Suprapubic skin (tissue), 4 donors: ENCODE results near the gene NDUFS7. TPM values are rescaled to one million over a fixed set of nuclear protein-coding genes. Genes with fewer than 3 reads are reported as not detected.
A peak's percentile ranks its signal among the peaks of the same experiment; 100 is the strongest.

Experiments
- DNase-seq, 2 donors: peaks; one replicate each; pipeline ENCODE4 v3.0.0-alpha.2; 2019; ENCODE audit warnings: low spot score in 2 of 2
- H3K27ac ChIP-seq: fragments of 200-600 bp; sonication (generic); one replicate; pipeline ENCODE4 v1.5.1; 2019
- H3K27me3 ChIP-seq: fragments of 200-600 bp; sonication (generic); one replicate; pipeline ENCODE4 v1.5.1; 2019
- H3K36me3 ChIP-seq: fragments of 200-600 bp; sonication (generic); one replicate; pipeline ENCODE4 v1.5.1; 2019
- H3K4me1 ChIP-seq: fragments of 200-600 bp; sonication (generic); one replicate; pipeline ENCODE4 v1.5.1; 2019
- H3K4me3 ChIP-seq: fragments of 200-600 bp; sonication (generic); one replicate; pipeline ENCODE4 v1.5.1; 2019; ENCODE audit warnings: mild to moderate bottlenecking
- H3K9me3 ChIP-seq: fragments of 200-600 bp; sonication (generic); one replicate; pipeline ENCODE4 v1.5.1; 2019
- CTCF ChIP-seq, 2 donors: fragments of 200-600 bp in 1 of 2; fragments of 450-650 bp in 1 of 2; sonication (generic) in 1 of 2; IDR thresholded peaks; one replicate each; pipeline ENCODE4 v1.5.1; 2016 to 2019; ENCODE audit warnings: antibody characterized with exemption in 2 of 2, mild to moderate bottlenecking in 1 of 2, moderate library complexity in 1 of 2
- EP300 ChIP-seq: sonication (generic); formaldehyde crosslinking; IDR thresholded peaks from one replicate; pipeline ENCODE4 v1.6.1; 2017; ENCODE audit warnings: antibody characterized with exemption
- POLR2A ChIP-seq, 2 donors: fragments of 450-650 bp; IDR thresholded peaks; one replicate each; pipeline ENCODE4 v1.6.1; 2017; ENCODE audit warnings: antibody characterized with exemption in 2 of 2, mild to moderate bottlenecking in 2 of 2, moderate library complexity in 2 of 2
- POLR2AphosphoS5 ChIP-seq, 3 donors: sonication (generic); formaldehyde crosslinking; IDR thresholded peaks; one replicate each; pipeline ENCODE4 v1.6.1; 2017; ENCODE audit warnings: antibody characterized with exemption in 3 of 3
- WGBS: methylation state at CpG from one replicate; pipeline ENCODE4 v1.1.5; 2018; 5-methylcytosine and 5-hydroxymethylcytosine counted together
- total RNA-seq, 4 donors: library from RNA; depleted of rRNA; stranded (reverse); fragments of >200 nt; gene quantifications; one replicate each; pipeline ENCODE4 v1.1.0, GENCODE V29; 2016

The NDUFS7 gene
- total RNA-seq, 4 donors from 2014 or later: 66.8 to 154 (median 97.5) TPM

GRCh38 chr19:1400281-1401137 lies 16.8 kb downstream of the NDUFS7 start:
- Histone ChIP-seq H3K36me3 (no peaks in the 10 kb centered on the region), H3K4me3 (peak overlapping the region; percentile 69), H3K9me3 (no peaks in the 10 kb centered on the region), H3K4me1 (peaks cover 57% of the 10 kb centered on the region), H3K27me3 (no peaks in the 10 kb centered on the region), H3K27ac (no peak overlapping the region)
- no peak for DNase-seq
- 32% methylated on average over 16 of the region's 36 CpGs for WGBS
- no peak for TF ChIP-seq POLR2AphosphoS5 (IDR thresholded peaks at IDR 0.05)
- TF ChIP-seq POLR2A (IDR thresholded peaks at IDR 0.05): no peak
- no peak for TF ChIP-seq CTCF (IDR thresholded peaks at IDR 0.05)
- TF ChIP-seq EP300: no peak

GRCh38 chr19:1401138-1401888 lies 17.6 kb downstream of the NDUFS7 start, which contains the start of gene GAMT:
Gene GAMT (minus strand): TSS chr19:1401542. CDS start chr19:1401476, 66 bp downstream.
- no peaks in the 10 kb centered on the region for H3K36me3 ChIP-seq
- peak within 1 kb of the TSS; percentile 24 for H3K27ac ChIP-seq
- no peak for DNase-seq
- H3K4me1 ChIP-seq: peaks cover 55% of the 10 kb centered on the region
- peak within 1 kb of the TSS; percentile 69 for H3K4me3 ChIP-seq
- WGBS: 5% methylated on average over 13 of the region's 87 CpGs
- H3K9me3 ChIP-seq: no peaks in the 10 kb centered on the region
- H3K27me3 ChIP-seq: no peaks in the 10 kb centered on the region
- TF ChIP-seq CTCF (IDR thresholded peaks at IDR 0.05): peak in 1 of 2 donors; percentile 59
- no peak for TF ChIP-seq POLR2AphosphoS5 (IDR thresholded peaks at IDR 0.05)

GRCh38 chr19:1401889-1402217 lies 18.1 kb downstream of the NDUFS7 start:
- Histone ChIP-seq H3K27ac (peak overlapping the region; percentile 24), H3K9me3 (no peaks in the 10 kb centered on the region), H3K4me3 (peak overlapping the region; percentile 69), H3K4me1 (peaks cover 55% of the 10 kb centered on the region), H3K27me3 (no peaks in the 10 kb centered on the region), H3K36me3 (no peaks in the 10 kb centered on the region)
- TF ChIP-seq POLR2AphosphoS5 (IDR thresholded peaks at IDR 0.05) (no peak), CTCF (IDR thresholded peaks at IDR 0.05) (no peak), POLR2A (IDR thresholded peaks at IDR 0.05) (no peak)
- WGBS: 50% methylated on average over 11 of the region's 11 CpGs
- no peak for DNase-seq

GRCh38 chr19:1402411-1403070 lies 18.8 kb downstream of the NDUFS7 start:
- no peak overlapping the region for H3K4me3 ChIP-seq
- peak overlapping the region; percentile 28 for H3K27ac ChIP-seq
- H3K4me1 ChIP-seq: peaks cover 53% of the 10 kb centered on the region
- WGBS: 40% methylated on average over 23 of the region's 25 CpGs
- no peak for TF ChIP-seq EP300
- H3K36me3 ChIP-seq: no peaks in the 10 kb centered on the region
- no peak for DNase-seq
- H3K27me3 ChIP-seq: no peaks in the 10 kb centered on the region
- no peaks in the 10 kb centered on the region for H3K9me3 ChIP-seq

- no peaks in the 10 kb centered on the region for H3K9me3 ChIP-seq
- H3K27me3 ChIP-seq: no peaks in the 10 kb centered on the region
- H3K36me3 ChIP-seq: no peaks in the 10 kb centered on the region
- peak; percentile 99 for DNase-seq
- peak overlapping the region; percentile 95 for H3K27ac ChIP-seq
- TF ChIP-seq POLR2AphosphoS5 (IDR thresholded peaks at IDR 0.05) (peak in 1 of 3 donors; percentile 60), POLR2A (IDR thresholded peaks at IDR 0.05) (no peak), EP300 (no peak), CTCF (IDR thresholded peaks at IDR 0.05) (peak in 1 of 2 donors; percentile 28)
- H3K4me3 ChIP-seq: peak overlapping the region; percentile 100
- WGBS: 0% methylated on average over 24 of the region's 72 CpGs
- H3K4me1 ChIP-seq: peaks cover 61% of the 10 kb centered on the region
Observed at GRCh38 chr19:1406774-1407527, 23.2 kb downstream of the NDUFS7 start.
